GM11168 (cell line): ENCODE measurements around the gene AKR1C1.
"Not testable (repeated sequence)": the region's sequence is repeated elsewhere in the genome, so short reads cannot be mapped to it uniquely, and the experiment has no call there.

Source experiments
- in situ Hi-C: fragments of 300-500 bp; cut with MboI; formaldehyde crosslinking; loops from one replicate; pipeline ENCODE4 v1.12.0; 2022; ENCODE audit warnings: low sequenced_read_pairs; ENCODE audit not compliant: unreplicated experiment

The AKR1C1 gene

GRCh38 chr10:5013385-5013784, 50.2 kb downstream of the AKR1C1 start:
- in situ Hi-C loops, result no loop called here

GRCh38 chr10:5014200-5014910, 51.1 kb downstream of the AKR1C1 start:
- in situ Hi-C loops, result not testable (repeated sequence)

- in situ Hi-C loops, result no loop called here
Observed at GRCh38 chr10:5014936-5015335, 51.7 kb downstream of the AKR1C1 start.

GRCh38 chr10:5018134-5018533, 54.9 kb downstream of the AKR1C1 start:
- in situ Hi-C loops, result no loop called here

- in situ Hi-C loops, result not testable (repeated sequence)
Observed at GRCh38 chr10:5018671-5019277, 55.6 kb downstream of the AKR1C1 start.

- in situ Hi-C loops, result not testable (repeated sequence)
Observed at GRCh38 chr10:5019770-5020612, 56.8 kb downstream of the AKR1C1 start.

GRCh38 chr10:5021624-5022290, 58.5 kb downstream of the AKR1C1 start:
- in situ Hi-C loops, result not testable (repeated sequence)

- in situ Hi-C loops, result no loop called here
Observed at GRCh38 chr10:5023177-5023805, 60.1 kb downstream of the AKR1C1 start.

- in situ Hi-C loops, result not testable (repeated sequence)
Observed at GRCh38 chr10:5025461-5025881, 62.3 kb downstream of the AKR1C1 start.

GRCh38 chr10:5030989-5031388, 67.8 kb downstream of the AKR1C1 start:
- in situ Hi-C loops, result no loop called here

GRCh38 chr10:5031588-5031987, 68.4 kb downstream of the AKR1C1 start:
- in situ Hi-C loops, result not testable (repeated sequence)

- in situ Hi-C loops, result not testable (repeated sequence)
Observed at GRCh38 chr10:5032444-5032843, 69.2 kb downstream of the AKR1C1 start.
